Measurements from ENCODE around the gene CCDC57. TPM values are rescaled to one million over a fixed set of nuclear protein-coding genes. Genes with fewer than 3 reads are reported as not detected.

The CCDC57 gene
- total and polyA plus RNA-seq, 9 of the 15 experiments (the other 6 are each of a cell fraction or from before 2014, with no cell fraction given), result 0.83 to 36.2 (median 13.6) TPM

- no peak for TF ChIP-seq NFRKB (IDR thresholded peaks at IDR 0.05; ENCODE audit: low read depth)
- no peak for TF ChIP-seq RAD51 (IDR thresholded peaks at IDR 0.05; ENCODE audit: borderline replicate concordance, low read depth)
- TF ChIP-seq ZNF24 (IDR thresholded peaks at IDR 0.05), result no peak
- TF ChIP-seq BCL6 (CRISPR knock-in tag; IDR thresholded peaks at IDR 0.05), result no peak
- no peak for TF ChIP-seq GATA2 (CRISPR knock-in tag; IDR thresholded peaks at IDR 0.05)
- peak; percentile 35 for TF ChIP-seq POLR2B (IDR thresholded peaks at IDR 0.05; ENCODE audit: low read depth, partially characterized antibody)
- peak; percentile 58 for TF ChIP-seq POLR2G (IDR thresholded peaks at IDR 0.05; ENCODE audit: low read depth, low read length)
- TF ChIP-seq GABPB1 (CRISPR knock-in tag; IDR thresholded peaks at IDR 0.05), result no peak
- TF ChIP-seq ZNF668 (CRISPR knock-in tag; IDR thresholded peaks at IDR 0.05), result no peak
- TF ChIP-seq HNRNPK (IDR thresholded peaks at IDR 0.05; ENCODE audit: low read depth, low read length, poor library complexity, severe bottlenecking), result no peak
- no peak for TF ChIP-seq ZNF316 (IDR thresholded peaks at IDR 0.05)
- no peak for TF ChIP-seq KAT8 (IDR thresholded peaks at IDR 0.05; ENCODE audit: low read depth)
- TF ChIP-seq ZNF644 (tag; IDR thresholded peaks at IDR 0.05; ENCODE audit: low read depth), result no peak
- TF ChIP-seq, protein P1, sequence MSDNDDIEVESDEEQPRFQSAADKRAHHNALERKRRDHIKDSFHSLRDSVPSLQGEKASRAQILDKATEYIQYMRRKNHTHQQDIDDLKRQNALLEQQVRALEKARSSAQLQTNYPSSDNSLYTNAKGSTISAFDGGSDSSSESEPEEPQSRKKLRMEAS (CRISPR knock-in tag; IDR thresholded peaks at IDR 0.05), result peak; percentile 34; the same call in 1 of the 2 replicates
- TF ChIP-seq CHCHD3 (CRISPR knock-in tag; IDR thresholded peaks at IDR 0.05), result no peak
- TF ChIP-seq, protein P2, sequence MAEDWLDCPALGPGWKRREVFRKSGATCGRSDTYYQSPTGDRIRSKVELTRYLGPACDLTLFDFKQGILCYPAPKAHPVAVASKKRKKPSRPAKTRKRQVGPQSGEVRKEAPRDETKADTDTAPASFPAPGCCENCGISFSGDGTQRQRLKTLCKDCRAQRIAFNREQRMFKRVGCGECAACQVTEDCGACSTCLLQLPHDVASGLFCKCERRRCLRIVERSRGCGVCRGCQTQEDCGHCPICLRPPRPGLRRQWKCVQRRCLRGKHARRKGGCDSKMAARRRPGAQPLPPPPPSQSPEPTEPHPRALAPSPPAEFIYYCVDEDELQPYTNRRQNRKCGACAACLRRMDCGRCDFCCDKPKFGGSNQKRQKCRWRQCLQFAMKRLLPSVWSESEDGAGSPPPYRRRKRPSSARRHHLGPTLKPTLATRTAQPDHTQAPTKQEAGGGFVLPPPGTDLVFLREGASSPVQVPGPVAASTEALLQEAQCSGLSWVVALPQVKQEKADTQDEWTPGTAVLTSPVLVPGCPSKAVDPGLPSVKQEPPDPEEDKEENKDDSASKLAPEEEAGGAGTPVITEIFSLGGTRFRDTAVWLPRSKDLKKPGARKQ (CRISPR knock-in tag; IDR thresholded peaks at IDR 0.05), result no peak
- no peak for TF ChIP-seq HEY1 (CRISPR knock-in tag; IDR thresholded peaks at IDR 0.05; ENCODE audit: borderline replicate concordance)
- no peak for TF ChIP-seq ZNF583 (CRISPR knock-in tag; IDR thresholded peaks at IDR 0.05)
- TF ChIP-seq ARID3A (IDR thresholded peaks at IDR 0.05; ENCODE audit: borderline replicate concordance, low read depth, low read length), result no peak
- no peak for TF ChIP-seq ZFP36 (IDR thresholded peaks at IDR 0.05; ENCODE audit: low read depth, low read length, partially characterized antibody)
- no peak for TF ChIP-seq SMAD3 (CRISPR knock-in tag; conservative IDR thresholded peaks at IDR 0.05)
- TF ChIP-seq E2F8 (IDR thresholded peaks at IDR 0.05; ENCODE audit: low read depth, partially characterized antibody), result no peak
- TF ChIP-seq CC2D1A (IDR thresholded peaks at IDR 0.05), result no peak
- no peak for TF ChIP-seq NCOA1 (IDR thresholded peaks at IDR 0.05; ENCODE audit: low read depth)
- TF ChIP-seq SIN3A (IDR thresholded peaks at IDR 0.05; ENCODE audit: borderline replicate concordance in 2 of 2, control insufficient read depth in 1 of 2, low read depth in 2 of 2, low read length in 2 of 2), result no peak
These were observed 30.5 kb upstream of the CCDC57 start (continued) for GRCh38 chr17:82242977-82243647.
